Neuronal stem cell (in vitro differentiated cells): ENCODE data around the gene RAP1GAP.

Experiments used
- DNase-seq: peaks from one replicate; pipeline ENCODE4 v3.0.0-alpha.2; 2013; ENCODE audit warnings: low spot score
- H2AFZ ChIP-seq: one replicate; pipeline ENCODE4 v1.6.1; 2013; ENCODE audit warnings: mild to moderate bottlenecking, low read length, inconsistent platforms
- H2AK5ac ChIP-seq: 2 replicates; pipeline ENCODE4 v1.6.1; 2013; ENCODE audit warnings: low read depth, mild to moderate bottlenecking, inconsistent platforms, low read length, moderate library complexity, mixed read lengths
- H2BK120ac ChIP-seq: 2 replicates; pipeline ENCODE4 v1.6.1; 2013; ENCODE audit warnings: low read depth, mild to moderate bottlenecking, inconsistent platforms, low read length, moderate library complexity, mixed read lengths
- H2BK12ac ChIP-seq: one replicate; pipeline ENCODE4 v1.6.1; 2013; ENCODE audit warnings: low read length, inconsistent platforms
- H2BK15ac ChIP-seq: 2 replicates; pipeline ENCODE4 v1.6.1; 2013; ENCODE audit warnings: mild to moderate bottlenecking, low read length, inconsistent platforms, mixed read lengths
- H2BK5ac ChIP-seq: one replicate; pipeline ENCODE4 v1.6.1; 2013; ENCODE audit warnings: inconsistent platforms, mild to moderate bottlenecking, low read length, moderate library complexity
- H3K14ac ChIP-seq: one replicate; pipeline ENCODE4 v1.6.1; 2013; ENCODE audit warnings: low read length, inconsistent platforms
- H3K18ac ChIP-seq: 2 replicates; pipeline ENCODE4 v1.6.1; 2013; ENCODE audit warnings: low read length, inconsistent platforms
- H3K23ac ChIP-seq: 2 replicates; pipeline ENCODE4 v1.6.1; 2013; ENCODE audit warnings: low read depth, mild to moderate bottlenecking, mixed read lengths, low read length, inconsistent platforms; ENCODE audit not compliant: poor library complexity
- H3K27ac ChIP-seq: replicated peaks from 3 replicates; pipeline ENCODE4 v1.5.1; 2013; ENCODE audit warnings: low read length, inconsistent platforms
- H3K27me3 ChIP-seq, 3 experiments: 2 replicates each; pipeline ENCODE4 v1.6.1; 2013; ENCODE audit warnings: low read length in 3 of 3, mild to moderate bottlenecking in 2 of 3, inconsistent platforms in 1 of 3, low read depth in 1 of 3, mixed read lengths in 1 of 3, moderate library complexity in 1 of 3; ENCODE audit not compliant: control insufficient read depth in 3 of 3, insufficient read depth in 3 of 3
- H3K36me3 ChIP-seq, 2 donors: replicated peaks in 1 of 2; 2 replicates each; pipeline ENCODE4 v1.6.1; 2013; ENCODE audit warnings: low read length in 2 of 2; ENCODE audit not compliant: control insufficient read depth in 2 of 2, insufficient read depth in 2 of 2
- H3K4ac ChIP-seq: 2 replicates; pipeline ENCODE4 v1.6.1; 2013; ENCODE audit warnings: inconsistent platforms, mild to moderate bottlenecking, low read length, moderate library complexity
- H3K4me1 ChIP-seq, 2 donors: 1 replicate in 1 of 2; 2 replicates in 1 of 2; pipeline ENCODE4 v1.6.1; 2013; ENCODE audit warnings: low read length in 2 of 2, low read depth in 1 of 2; ENCODE audit not compliant: control insufficient read depth in 2 of 2, insufficient read depth in 1 of 2
- H3K4me2 ChIP-seq: one replicate; pipeline ENCODE4 v1.6.1; 2013; ENCODE audit warnings: mild to moderate bottlenecking, low read length, inconsistent platforms; ENCODE audit not compliant: insufficient read depth, poor library complexity, severe bottlenecking
- H3K4me3 ChIP-seq, 2 donors: 2 replicates each; pipeline ENCODE4 v1.5.1; 2013; ENCODE audit warnings: low read length in 2 of 2, mild to moderate bottlenecking in 2 of 2, inconsistent platforms in 1 of 2, moderate library complexity in 1 of 2
- H3K79me1 ChIP-seq: one replicate; pipeline ENCODE4 v1.6.1; 2013; ENCODE audit warnings: low read depth, mild to moderate bottlenecking, inconsistent platforms, low read length, moderate library complexity
- H3K9ac ChIP-seq: one replicate; pipeline ENCODE4 v1.6.1; 2013; ENCODE audit warnings: mild to moderate bottlenecking, low read depth, low read length, inconsistent platforms; ENCODE audit not compliant: poor library complexity
- H3K9me3 ChIP-seq, 2 donors: replicated peaks in 1 of 2; 2 replicates each; pipeline versions ENCODE3 to v1.6.1; 2013; ENCODE audit warnings: low read length in 2 of 2, mild to moderate bottlenecking in 2 of 2, inconsistent platforms in 1 of 2, low read depth in 1 of 2, mixed read lengths in 1 of 2, moderate library complexity in 1 of 2; ENCODE audit not compliant: control insufficient read depth in 2 of 2, insufficient read depth in 1 of 2
- H4K8ac ChIP-seq: one replicate; pipeline ENCODE4 v1.6.1; 2013; ENCODE audit warnings: low read depth, mild to moderate bottlenecking, inconsistent platforms, low read length, moderate library complexity
- H4K91ac ChIP-seq: one replicate; pipeline ENCODE4 v1.6.1; 2013; ENCODE audit warnings: low read length, low read depth, mild to moderate bottlenecking, inconsistent platforms; ENCODE audit not compliant: poor library complexity
- WGBS, 2 donors: extraction: QIAGEN DNeasy Blood & Tissue Kit; methylation state at CpG; one replicate each; pipeline ENCODE4 v1.1.7; 2013; ENCODE audit warnings: missing lambda C conversion rate in 2 of 2, mixed read lengths in 1 of 2; ENCODE audit not compliant: insufficient read length in 2 of 2, insufficient replicate concordance in 1 of 2; ENCODE audit errors: extremely low coverage in 2 of 2; 5-methylcytosine and 5-hydroxymethylcytosine counted together

Gene RAP1GAP

DNA sequence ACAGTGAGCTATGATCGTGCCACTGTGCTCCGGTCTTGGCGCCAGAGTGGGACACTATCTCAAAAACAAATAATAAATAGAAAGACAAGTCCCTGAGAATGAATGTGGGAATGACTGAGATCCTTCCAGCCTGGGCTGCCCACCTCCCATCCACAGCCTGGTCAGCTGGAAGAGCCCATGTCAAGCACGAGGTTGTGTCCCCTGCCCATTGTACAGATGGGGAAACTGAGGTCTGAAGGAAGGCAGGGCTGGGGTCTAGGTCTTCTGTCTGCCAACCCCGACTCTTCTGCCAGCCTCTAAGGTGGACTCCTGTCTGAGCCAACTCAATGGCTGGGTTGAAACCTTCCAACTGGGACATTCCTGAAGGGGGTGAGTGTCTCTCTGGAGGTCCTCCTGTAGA, 79.5 kb downstream of the RAP1GAP start:
- no peak overlapping the region for H3K18ac ChIP-seq
- no peaks in the 10 kb centered on the region for H3K79me1 ChIP-seq
- H3K4ac ChIP-seq = no peak overlapping the region
- WGBS, 2 donors = no CpG with 5 or more reads among the region's 5 CpGs
- H3K4me3 ChIP-seq = no peak overlapping the region
- H3K4me2 ChIP-seq = no peak overlapping the region
- H2BK5ac ChIP-seq = no peak overlapping the region
- no peak overlapping the region for H3K9ac ChIP-seq
- no peak overlapping the region for H2BK15ac ChIP-seq
- H4K8ac ChIP-seq = no peak overlapping the region
- H3K9me3 ChIP-seq = no peaks in the 10 kb centered on the region
- H3K14ac ChIP-seq = no peak overlapping the region
- H2AK5ac ChIP-seq = peak overlapping the region; percentile 22
- H4K91ac ChIP-seq = no peak overlapping the region
- H3K36me3 ChIP-seq = no peaks in the 10 kb centered on the region
- no peak overlapping the region for H3K23ac ChIP-seq
- peaks cover 4 to 31% of the 10 kb centered on the region in 2 donors for H3K4me1 ChIP-seq
- H2BK120ac ChIP-seq = no peak overlapping the region
- H2BK12ac ChIP-seq = no peak overlapping the region
- no peak for DNase-seq
- peaks cover 0 to 85% (median 3%) of the 10 kb centered on the region in 3 experiments for H3K27me3 ChIP-seq
- no peak overlapping the region for H2AFZ ChIP-seq
- H3K27ac ChIP-seq = no peak overlapping the region

DNA sequence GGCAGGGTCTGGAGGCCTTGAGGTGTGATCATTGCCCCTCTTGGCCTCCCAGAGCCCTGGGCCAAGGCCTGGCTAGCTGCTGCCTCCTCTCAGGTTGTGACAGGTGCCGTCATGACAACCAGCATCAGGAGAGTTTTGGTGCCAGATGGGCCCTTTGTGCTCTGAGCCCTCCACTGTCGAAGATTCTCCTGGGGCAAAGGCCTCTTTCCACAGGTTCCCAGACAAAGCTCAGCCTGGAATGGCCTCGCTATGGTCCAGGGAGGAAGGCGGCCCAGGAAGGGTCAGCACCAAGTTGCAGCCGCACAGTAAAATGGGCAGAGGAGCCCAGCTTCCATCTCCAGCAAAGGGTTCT, 81.6 kb downstream of the RAP1GAP start:
- Histone ChIP-seq H3K9me3 (no peaks in the 10 kb centered on the region), H3K18ac (peak overlapping the region; percentile 49), H2BK5ac (no peak overlapping the region), H3K9ac (no peak overlapping the region), H3K4me1 (peaks cover 4 to 31% of the 10 kb centered on the region in 2 donors), H2AFZ (no peak overlapping the region), H3K23ac (peak overlapping the region; percentile 17), H3K14ac (no peak overlapping the region), H4K8ac (no peak overlapping the region), H2AK5ac (peak overlapping the region; percentile 80), H3K4ac (no peak overlapping the region), H2BK120ac (no peak overlapping the region), H4K91ac (no peak overlapping the region), H2BK12ac (no peak overlapping the region), H3K4me3 (no peak overlapping the region), H3K27me3 (peaks cover 0 to 70% (median 5%) of the 10 kb centered on the region in 3 experiments), H3K36me3 (no peaks in the 10 kb centered on the region), H3K27ac (no peak overlapping the region), H3K4me2 (no peak overlapping the region), H3K79me1 (no peaks in the 10 kb centered on the region), H2BK15ac (no peak overlapping the region)
- no peak for DNase-seq
- WGBS, 2 donors = no CpG with 5 or more reads among the region's 5 CpGs

DNA sequence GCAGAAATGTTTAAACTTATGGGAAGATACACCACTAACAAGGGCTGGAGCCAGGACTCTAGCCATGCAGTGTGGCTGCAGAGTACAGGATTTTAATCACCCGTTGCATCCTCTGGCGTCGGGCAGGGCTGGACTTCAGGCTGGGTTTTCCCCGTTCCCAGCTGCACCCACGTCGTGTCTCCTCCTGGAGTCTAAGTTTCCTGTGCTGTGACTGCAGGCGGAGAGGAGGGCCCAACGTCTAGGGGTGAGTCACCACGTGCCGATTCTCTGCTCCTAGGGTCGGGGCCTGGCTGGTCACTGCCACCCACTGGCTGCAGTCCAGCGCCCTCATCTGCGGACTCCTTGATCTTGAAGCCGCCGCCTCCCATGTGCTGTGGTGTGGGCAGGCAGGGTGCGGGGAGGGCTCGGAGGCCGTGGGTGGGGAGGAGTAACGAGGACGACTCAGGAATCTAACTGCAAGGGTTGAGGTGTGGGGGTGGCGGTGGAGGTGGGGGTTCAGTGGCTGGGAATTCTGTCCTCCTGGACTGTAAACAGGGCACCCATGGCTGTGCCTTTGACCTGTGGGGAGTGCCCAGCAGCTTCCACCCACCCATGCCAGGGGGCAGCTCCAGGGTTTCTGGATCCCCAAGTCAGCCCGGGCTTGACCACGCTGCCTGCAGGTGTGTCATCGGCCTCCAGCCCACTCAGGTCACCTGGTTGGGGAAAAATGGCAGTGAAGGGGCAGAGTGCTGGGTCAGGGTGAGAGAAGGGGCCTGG, 82.1 kb downstream of the RAP1GAP start:
- no peak overlapping the region for H2BK12ac ChIP-seq
- H2BK15ac ChIP-seq = peak overlapping the region; percentile 10
- peak overlapping the region; percentile 80 for H2AK5ac ChIP-seq
- H2BK5ac ChIP-seq = no peak overlapping the region
- H3K9me3 ChIP-seq = no peaks in the 10 kb centered on the region
- WGBS, 2 donors = no CpG with 5 or more reads among the region's 24 CpGs
- H3K27me3 ChIP-seq = peaks cover 0 to 66% (median 5%) of the 10 kb centered on the region in 3 experiments
- no peak overlapping the region for H3K27ac ChIP-seq
- H3K9ac ChIP-seq = no peak overlapping the region
- H4K91ac ChIP-seq = no peak overlapping the region
- H3K4ac ChIP-seq = no peak overlapping the region
- H3K14ac ChIP-seq = no peak overlapping the region
- peak overlapping the region; percentile 61 for H2AFZ ChIP-seq
- no peak overlapping the region for H4K8ac ChIP-seq
- H2BK120ac ChIP-seq = no peak overlapping the region
- H3K4me2 ChIP-seq = no peak overlapping the region
- H3K4me3 ChIP-seq = no peak overlapping the region
- no peaks in the 10 kb centered on the region for H3K79me1 ChIP-seq
- peak overlapping the region; percentile 31 for H3K18ac ChIP-seq
- no peaks in the 10 kb centered on the region for H3K36me3 ChIP-seq
- no peak for DNase-seq
- peak overlapping the region; percentile 17 for H3K23ac ChIP-seq
- peaks cover 4 to 31% of the 10 kb centered on the region in 2 donors for H3K4me1 ChIP-seq

DNA sequence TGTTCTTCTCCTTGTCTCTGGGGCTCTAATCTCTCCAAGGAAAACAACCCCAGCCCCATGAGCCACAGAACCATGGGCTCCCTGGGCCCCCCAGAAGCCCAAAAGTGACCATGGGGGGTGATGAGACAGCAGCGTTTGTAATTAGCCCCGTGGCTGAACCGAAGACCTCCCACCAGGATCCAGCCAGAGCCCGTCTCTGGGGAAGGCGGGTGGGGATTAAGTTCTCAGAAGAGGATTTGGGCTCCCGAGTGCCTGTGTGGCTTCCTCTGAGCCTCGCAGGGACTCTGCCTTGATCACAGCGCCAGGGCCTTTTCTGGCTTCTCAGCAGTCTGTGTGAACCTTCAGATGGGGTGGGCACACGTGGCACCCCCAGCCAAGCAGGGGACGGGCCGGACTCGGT, 82.9 kb downstream of the RAP1GAP start:
- Histone ChIP-seq H2BK5ac (no peak overlapping the region), H3K36me3 (no peaks in the 10 kb centered on the region), H2BK12ac (no peak overlapping the region), H3K4ac (no peak overlapping the region), H3K18ac (peak overlapping the region; percentile 87), H2BK15ac (no peak overlapping the region), H3K9me3 (no peaks in the 10 kb centered on the region), H3K27me3 (peaks cover 0 to 58% (median 5%) of the 10 kb centered on the region in 3 experiments), H3K79me1 (no peaks in the 10 kb centered on the region), H3K23ac (no peak overlapping the region), H2AFZ (peak overlapping the region; percentile 61), H3K14ac (peak overlapping the region; percentile 67), H2BK120ac (no peak overlapping the region), H2AK5ac (peak overlapping the region; percentile 40), H3K9ac (no peak overlapping the region), H3K4me1 (peaks cover 4 to 29% of the 10 kb centered on the region in 2 donors), H4K91ac (no peak overlapping the region), H3K4me3 (no peak overlapping the region), H4K8ac (no peak overlapping the region), H3K4me2 (no peak overlapping the region), H3K27ac (no peak overlapping the region)
- WGBS, 2 donors = no CpG with 5 or more reads among the region's 12 CpGs
- no peak for DNase-seq
